OCI-LY7 (cell line): ENCODE results near the gene ZNF429.

Experiments used
- EZH2phosphoT487 ChIP-seq: fragments of 200-600 bp; sonication (generic); IDR thresholded peaks from 2 replicates; pipeline ENCODE4 v1.6.1; 2018; ENCODE audit warnings: low read depth, borderline replicate concordance, mild to moderate bottlenecking, mixed run types, antibody characterized with exemption, low read length, moderate library complexity, mixed read lengths
- TF ChIP-seq, protein P1 (sequence below): fragments of 200-600 bp; sonication (generic); conservative IDR thresholded peaks from 2 replicates; pipeline ENCODE4 v1.5.1; 2014; ENCODE audit warnings: mild to moderate bottlenecking, antibody characterized with exemption, low read length, moderate library complexity, mixed read lengths

DNA sequence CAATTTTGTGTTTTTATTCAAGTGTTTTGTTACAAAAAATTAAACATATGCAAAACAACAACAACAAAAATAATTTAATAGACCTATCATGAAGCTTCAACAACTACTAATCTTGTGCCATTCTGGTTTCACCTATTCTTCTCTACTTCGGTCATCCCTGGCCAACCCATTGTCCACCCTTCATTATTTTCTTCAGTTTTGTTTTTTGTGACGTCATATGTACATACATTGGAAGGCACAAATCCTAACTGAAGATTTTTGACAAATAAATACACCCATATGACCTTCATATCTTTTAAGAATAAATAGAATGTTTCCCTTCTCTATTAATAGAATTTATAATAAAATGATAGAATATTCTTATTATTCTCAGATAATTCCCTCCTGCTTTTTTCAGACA is 69.2 kb downstream of the ZNF429 start:
- TF ChIP-seq, protein P1, sequence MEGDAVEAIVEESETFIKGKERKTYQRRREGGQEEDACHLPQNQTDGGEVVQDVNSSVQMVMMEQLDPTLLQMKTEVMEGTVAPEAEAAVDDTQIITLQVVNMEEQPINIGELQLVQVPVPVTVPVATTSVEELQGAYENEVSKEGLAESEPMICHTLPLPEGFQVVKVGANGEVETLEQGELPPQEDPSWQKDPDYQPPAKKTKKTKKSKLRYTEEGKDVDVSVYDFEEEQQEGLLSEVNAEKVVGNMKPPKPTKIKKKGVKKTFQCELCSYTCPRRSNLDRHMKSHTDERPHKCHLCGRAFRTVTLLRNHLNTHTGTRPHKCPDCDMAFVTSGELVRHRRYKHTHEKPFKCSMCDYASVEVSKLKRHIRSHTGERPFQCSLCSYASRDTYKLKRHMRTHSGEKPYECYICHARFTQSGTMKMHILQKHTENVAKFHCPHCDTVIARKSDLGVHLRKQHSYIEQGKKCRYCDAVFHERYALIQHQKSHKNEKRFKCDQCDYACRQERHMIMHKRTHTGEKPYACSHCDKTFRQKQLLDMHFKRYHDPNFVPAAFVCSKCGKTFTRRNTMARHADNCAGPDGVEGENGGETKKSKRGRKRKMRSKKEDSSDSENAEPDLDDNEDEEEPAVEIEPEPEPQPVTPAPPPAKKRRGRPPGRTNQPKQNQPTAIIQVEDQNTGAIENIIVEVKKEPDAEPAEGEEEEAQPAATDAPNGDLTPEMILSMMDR = no peak
- no peak for TF ChIP-seq EZH2phosphoT487
